Hematopoietic multipotent progenitor cell treated with erythropoietin and hydrocortisone succinate and interleukin-3 and kit ligand, for 8 days (in vitro differentiated cells): Measurements from ENCODE around the gene HS3ST5.
"Not testable (repeated sequence)": the region's sequence is repeated elsewhere in the genome, so short reads cannot be mapped to it uniquely, and the experiment has no call there.

Source experiments
- DNase-seq: peaks from one replicate; pipeline ENCODE4 v3.0.0-alpha.2; 2015

Gene HS3ST5

GRCh38 chr6:114327074-114327473 is 15.7 kb downstream of the HS3ST5 start:
- DNase-seq = no peak

GRCh38 chr6:114323784-114324183 is 19.0 kb downstream of the HS3ST5 start:
- DNase-seq = no peak

- DNase-seq = no peak
These were observed 23.1 kb downstream of the HS3ST5 start for GRCh38 chr6:114319749-114320148.

GRCh38 chr6:114315831-114316595 is 26.8 kb downstream of the HS3ST5 start:
- no peak for DNase-seq

GRCh38 chr6:114313816-114314215 is 29.0 kb downstream of the HS3ST5 start:
- DNase-seq = not testable (repeated sequence)

GRCh38 chr6:114312931-114313330 is 29.9 kb downstream of the HS3ST5 start:
- no peak for DNase-seq

- no peak for DNase-seq
These were observed 32.8 kb downstream of the HS3ST5 start for GRCh38 chr6:114310053-114310452.

GRCh38 chr6:114304304-114304887 is 38.4 kb downstream of the HS3ST5 start:
- peak; percentile 58 for DNase-seq

- DNase-seq = no peak
These were observed 41.1 kb downstream of the HS3ST5 start for GRCh38 chr6:114301596-114302219.

GRCh38 chr6:114297135-114297534 is 45.7 kb downstream of the HS3ST5 start:
- DNase-seq = no peak

GRCh38 chr6:114292431-114292830 is 50.4 kb downstream of the HS3ST5 start:
- DNase-seq = no peak

- no peak for DNase-seq
These were observed 51.4 kb downstream of the HS3ST5 start for GRCh38 chr6:114291428-114291827.

- no peak for DNase-seq
These were observed 52.0 kb downstream of the HS3ST5 start for GRCh38 chr6:114290864-114291263.

- DNase-seq = no peak
These were observed 53.9 kb downstream of the HS3ST5 start for GRCh38 chr6:114288701-114289495.

GRCh38 chr6:114287461-114287860 is 55.4 kb downstream of the HS3ST5 start:
- no peak for DNase-seq

GRCh38 chr6:114286211-114286610 is 56.6 kb downstream of the HS3ST5 start:
- no peak for DNase-seq

- no peak for DNase-seq
These were observed 58.5 kb downstream of the HS3ST5 start for GRCh38 chr6:114284281-114284680.

- DNase-seq = no peak
These were observed 60.5 kb downstream of the HS3ST5 start for GRCh38 chr6:114282292-114282691.

GRCh38 chr6:114281496-114281895 is 61.3 kb downstream of the HS3ST5 start:
- no peak for DNase-seq

GRCh38 chr6:114280239-114280982 is 62.4 kb downstream of the HS3ST5 start:
- no peak for DNase-seq

- DNase-seq = no peak
These were observed 65.6 kb downstream of the HS3ST5 start for GRCh38 chr6:114277220-114277619.

- no peak for DNase-seq
These were observed 66.0 kb downstream of the HS3ST5 start for GRCh38 chr6:114276783-114277182.

- no peak for DNase-seq
These were observed 68.0 kb downstream of the HS3ST5 start for GRCh38 chr6:114274836-114275235.
